Nephron progenitor cell (in vitro differentiated cells): ENCODE measurements around the gene NUCB1.
A peak's percentile ranks its signal among the peaks of the same experiment; 100 is the strongest.

Source experiments
- DNase-seq: peaks from one replicate; pipeline ENCODE4 v3.0.0; 2021
- H3K27ac Mint-ChIP-seq: 2 replicates; pipeline ENCODE4 v1.8.0; 2021; ENCODE audit warnings: mild to moderate bottlenecking, moderate library complexity, mixed read lengths
- H3K27me3 Mint-ChIP-seq: 2 replicates; pipeline ENCODE4 v1.8.0; 2021; ENCODE audit warnings: mild to moderate bottlenecking, low read depth, mixed read lengths; ENCODE audit not compliant: poor library complexity
- H3K36me3 Mint-ChIP-seq: 2 replicates; pipeline ENCODE4 v1.8.0; 2021; ENCODE audit warnings: low read depth, mixed read lengths
- H3K4me1 Mint-ChIP-seq: 2 replicates; pipeline ENCODE4 v1.8.0; 2021; ENCODE audit warnings: mixed read lengths
- H3K4me3 Mint-ChIP-seq: 2 replicates; pipeline ENCODE4 v1.8.0; 2021; ENCODE audit warnings: mild to moderate bottlenecking, moderate library complexity, mixed read lengths
- H3K9me3 Mint-ChIP-seq: 2 replicates; pipeline ENCODE4 v1.8.0; 2021; ENCODE audit warnings: mild to moderate bottlenecking, moderate library complexity, mixed read lengths
- TF ChIP-seq, protein P1 (sequence below): fragments of 200-600 bp; sonication (generic); IDR thresholded peaks from 2 replicates; pipeline ENCODE4 v1.5.0; 2021; ENCODE audit warnings: antibody characterized with exemption

Gene NUCB1

GRCh38 chr19:48969276-48970138, 69.4 kb downstream of the NUCB1 start:
- H3K27ac Mint-ChIP-seq = no peak overlapping the region
- H3K9me3 Mint-ChIP-seq = no peaks in the 10 kb centered on the region
- peaks cover 2% of the 10 kb centered on the region for H3K27me3 Mint-ChIP-seq
- peaks cover 42% of the 10 kb centered on the region for H3K4me1 Mint-ChIP-seq
- no peak for DNase-seq
- H3K36me3 Mint-ChIP-seq = peaks cover 54% of the 10 kb centered on the region
- TF ChIP-seq, protein P1, sequence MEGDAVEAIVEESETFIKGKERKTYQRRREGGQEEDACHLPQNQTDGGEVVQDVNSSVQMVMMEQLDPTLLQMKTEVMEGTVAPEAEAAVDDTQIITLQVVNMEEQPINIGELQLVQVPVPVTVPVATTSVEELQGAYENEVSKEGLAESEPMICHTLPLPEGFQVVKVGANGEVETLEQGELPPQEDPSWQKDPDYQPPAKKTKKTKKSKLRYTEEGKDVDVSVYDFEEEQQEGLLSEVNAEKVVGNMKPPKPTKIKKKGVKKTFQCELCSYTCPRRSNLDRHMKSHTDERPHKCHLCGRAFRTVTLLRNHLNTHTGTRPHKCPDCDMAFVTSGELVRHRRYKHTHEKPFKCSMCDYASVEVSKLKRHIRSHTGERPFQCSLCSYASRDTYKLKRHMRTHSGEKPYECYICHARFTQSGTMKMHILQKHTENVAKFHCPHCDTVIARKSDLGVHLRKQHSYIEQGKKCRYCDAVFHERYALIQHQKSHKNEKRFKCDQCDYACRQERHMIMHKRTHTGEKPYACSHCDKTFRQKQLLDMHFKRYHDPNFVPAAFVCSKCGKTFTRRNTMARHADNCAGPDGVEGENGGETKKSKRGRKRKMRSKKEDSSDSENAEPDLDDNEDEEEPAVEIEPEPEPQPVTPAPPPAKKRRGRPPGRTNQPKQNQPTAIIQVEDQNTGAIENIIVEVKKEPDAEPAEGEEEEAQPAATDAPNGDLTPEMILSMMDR = no peak
- H3K4me3 Mint-ChIP-seq = no peak overlapping the region

GRCh38 chr19:48970139-48970766, 70.1 kb downstream of the NUCB1 start:
- Mint-ChIP-seq H3K4me1 (peaks cover 37% of the 10 kb centered on the region), H3K27me3 (peaks cover 2% of the 10 kb centered on the region)
- no peak for DNase-seq

DNA sequence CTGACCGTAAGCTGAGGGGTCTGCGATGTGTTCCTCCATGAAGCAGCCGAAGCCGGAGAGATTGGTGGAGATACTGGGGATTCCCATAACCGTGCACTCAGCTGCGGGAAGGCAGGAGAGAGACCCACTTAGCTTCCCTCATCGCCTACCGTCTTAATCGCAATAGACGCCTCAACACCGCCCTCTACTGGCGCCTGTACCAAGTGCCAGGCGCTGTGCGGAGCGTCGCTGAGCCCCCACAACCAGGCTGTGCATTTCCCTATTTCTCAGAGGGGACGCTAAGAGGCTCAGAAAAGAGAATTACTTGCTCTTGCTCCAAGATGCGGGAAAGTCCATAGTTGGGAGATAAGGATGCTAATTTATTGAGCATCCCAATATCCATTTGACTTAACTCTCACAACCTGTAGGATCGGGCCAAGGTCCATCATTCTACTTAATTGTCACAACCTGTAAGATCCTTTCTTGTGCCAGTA, 70.8 kb downstream of the NUCB1 start:
- Mint-ChIP-seq H3K27me3 (peaks cover 2% of the 10 kb centered on the region), H3K36me3 (peaks cover 53% of the 10 kb centered on the region), H3K9me3 (no peaks in the 10 kb centered on the region), H3K4me1 (peaks cover 33% of the 10 kb centered on the region), H3K27ac (no peak overlapping the region), H3K4me3 (no peak overlapping the region)
- DNase-seq = peak; percentile 91
- TF ChIP-seq, protein P1 = peak; percentile 90

More at GRCh38 chr19:48970139-48970766, 70.1 kb downstream of the NUCB1 start:
- peak overlapping the region; percentile 48 for H3K27ac Mint-ChIP-seq
- no peaks in the 10 kb centered on the region for H3K9me3 Mint-ChIP-seq
- TF ChIP-seq, protein P1 = no peak
- peaks cover 54% of the 10 kb centered on the region for H3K36me3 Mint-ChIP-seq
- no peak overlapping the region for H3K4me3 Mint-ChIP-seq
